ENCODE measurements around the gene SPAG16.

SPAG16 gene

DNA sequence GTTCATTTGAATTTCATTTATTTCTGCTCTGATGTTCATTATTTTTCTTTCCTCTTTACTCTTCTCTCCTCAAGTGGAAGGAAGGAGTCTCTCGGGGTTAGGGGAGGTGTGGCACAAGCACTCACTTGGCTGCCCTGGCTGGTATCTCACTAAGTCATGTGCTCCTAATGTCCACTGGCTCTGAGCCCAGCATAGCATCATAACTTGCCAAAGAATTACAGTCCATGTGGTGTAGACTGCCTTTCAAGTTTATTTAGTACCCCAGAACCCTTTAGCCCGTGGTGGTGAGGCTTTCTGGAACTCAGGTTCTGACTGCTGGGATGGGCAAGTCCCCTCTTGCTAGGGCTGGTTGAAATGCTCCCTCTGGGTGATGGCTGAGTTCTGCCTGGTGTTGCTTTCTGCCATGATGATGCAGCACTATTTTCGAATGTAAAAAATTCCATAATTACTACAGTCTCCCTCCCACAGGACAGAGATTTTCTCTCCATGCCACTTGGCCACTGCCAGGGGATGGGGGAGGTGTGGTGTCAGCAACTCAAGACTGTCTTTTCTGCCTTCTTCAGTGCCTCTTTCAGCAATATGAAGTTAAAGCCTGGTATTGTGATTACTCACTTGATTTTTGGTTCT, 22.2 kb downstream of the SPAG16 start:
- no peak overlapping the region for H3K4me3 ChIP-seq (ENCODE audit: low read depth, low read length)
- TF ChIP-seq, protein P1, sequence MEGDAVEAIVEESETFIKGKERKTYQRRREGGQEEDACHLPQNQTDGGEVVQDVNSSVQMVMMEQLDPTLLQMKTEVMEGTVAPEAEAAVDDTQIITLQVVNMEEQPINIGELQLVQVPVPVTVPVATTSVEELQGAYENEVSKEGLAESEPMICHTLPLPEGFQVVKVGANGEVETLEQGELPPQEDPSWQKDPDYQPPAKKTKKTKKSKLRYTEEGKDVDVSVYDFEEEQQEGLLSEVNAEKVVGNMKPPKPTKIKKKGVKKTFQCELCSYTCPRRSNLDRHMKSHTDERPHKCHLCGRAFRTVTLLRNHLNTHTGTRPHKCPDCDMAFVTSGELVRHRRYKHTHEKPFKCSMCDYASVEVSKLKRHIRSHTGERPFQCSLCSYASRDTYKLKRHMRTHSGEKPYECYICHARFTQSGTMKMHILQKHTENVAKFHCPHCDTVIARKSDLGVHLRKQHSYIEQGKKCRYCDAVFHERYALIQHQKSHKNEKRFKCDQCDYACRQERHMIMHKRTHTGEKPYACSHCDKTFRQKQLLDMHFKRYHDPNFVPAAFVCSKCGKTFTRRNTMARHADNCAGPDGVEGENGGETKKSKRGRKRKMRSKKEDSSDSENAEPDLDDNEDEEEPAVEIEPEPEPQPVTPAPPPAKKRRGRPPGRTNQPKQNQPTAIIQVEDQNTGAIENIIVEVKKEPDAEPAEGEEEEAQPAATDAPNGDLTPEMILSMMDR (IDR thresholded peaks at IDR 0.05; ENCODE audit: control insufficient read depth, extremely low read depth, insufficient read depth), result no peak
- DNase-seq (ENCODE audit: low read depth), result peak; percentile 8

DNA sequence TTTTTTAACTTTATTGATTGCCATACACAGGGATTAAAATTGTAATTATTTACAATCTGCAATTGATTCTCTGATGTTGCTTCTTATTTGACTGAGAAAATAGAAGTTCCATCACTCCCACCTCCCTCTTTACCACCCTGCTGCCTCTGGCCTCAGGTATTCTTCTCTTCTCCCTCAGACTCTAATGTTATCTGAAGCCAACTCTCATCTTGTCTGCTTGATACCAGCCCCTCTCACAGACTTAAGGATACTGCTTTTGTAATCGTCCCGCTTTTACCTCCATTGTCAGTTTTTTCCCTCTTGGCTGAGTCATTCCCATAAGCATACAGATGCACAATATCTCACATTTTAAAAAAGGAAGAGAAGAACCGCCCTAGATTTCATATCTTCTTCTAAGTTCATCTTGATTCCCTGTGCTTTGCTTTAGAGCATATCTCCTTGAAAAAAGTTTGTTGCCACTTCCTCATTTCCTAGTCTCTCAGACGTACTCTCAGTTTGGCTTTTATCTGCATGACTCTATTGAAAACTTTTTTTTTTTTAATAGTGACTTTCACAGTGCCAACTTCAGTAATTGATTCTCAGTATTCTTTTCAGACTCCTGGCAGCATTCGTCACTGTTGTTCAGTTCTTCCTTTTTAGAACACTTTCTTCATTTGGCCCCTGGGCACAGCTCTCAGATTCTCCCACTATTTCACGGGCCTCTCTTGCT, 31.1 kb downstream of the SPAG16 start:
- DNase-seq (ENCODE audit: low read depth), result no peak
- TF ChIP-seq, protein P1 (IDR thresholded peaks at IDR 0.05; ENCODE audit: control insufficient read depth, extremely low read depth, insufficient read depth), result no peak
- no peak overlapping the region for H3K4me3 ChIP-seq (ENCODE audit: low read depth, low read length)

DNA sequence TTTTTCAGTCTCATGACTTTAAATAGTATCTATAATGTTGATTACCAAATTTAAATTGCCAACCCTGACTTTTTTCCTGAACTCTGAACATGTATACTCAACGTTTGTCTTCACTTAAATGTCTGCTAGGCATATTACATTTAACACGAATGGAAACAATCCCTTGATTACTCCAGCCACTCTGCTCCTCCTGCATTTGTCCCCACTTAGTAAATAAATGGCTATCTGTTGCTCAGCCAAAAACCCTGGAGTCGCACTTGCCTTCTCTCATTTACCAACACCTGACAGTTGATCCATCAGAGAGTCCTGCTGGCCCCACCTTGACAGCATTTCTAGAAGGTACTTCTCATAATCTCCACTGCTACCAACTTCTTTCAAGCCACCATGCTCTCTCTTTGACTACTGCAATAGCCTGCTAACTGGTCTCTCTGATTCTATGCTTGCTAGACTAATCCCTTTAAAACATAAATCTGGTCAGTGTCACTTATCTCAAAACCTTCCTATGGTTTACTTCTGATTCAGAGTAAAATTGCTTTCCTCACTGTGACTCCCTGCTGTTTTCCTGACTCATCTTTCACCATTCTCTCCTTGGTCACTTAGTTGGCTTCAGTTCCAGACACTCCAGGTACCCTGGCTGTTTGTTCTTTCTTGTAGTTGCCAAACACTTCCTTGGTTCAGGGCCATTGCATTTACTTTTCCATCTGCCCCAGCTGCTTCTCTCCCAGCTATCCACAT, 31.9 kb downstream of the SPAG16 start:
- peak; percentile 91 for DNase-seq (ENCODE audit: low read depth)
- TF ChIP-seq, protein P1 (IDR thresholded peaks at IDR 0.05; ENCODE audit: control insufficient read depth, extremely low read depth, insufficient read depth), result no peak

GRCh38 chr2:213317929-213318328, 33.7 kb downstream of the SPAG16 start:
- no peak for DNase-seq (ENCODE audit: low read depth)
- TF ChIP-seq, protein P1 (IDR thresholded peaks at IDR 0.05; ENCODE audit: control insufficient read depth, extremely low read depth, insufficient read depth), result no peak
- H3K4me3 ChIP-seq (ENCODE audit: low read depth, low read length), result no peak overlapping the region

More for the DNA sequence above, 31.9 kb downstream of the SPAG16 start:
- H3K4me3 ChIP-seq (ENCODE audit: low read depth, low read length), result no peak overlapping the region

- TF ChIP-seq, protein P1 (IDR thresholded peaks at IDR 0.05; ENCODE audit: control insufficient read depth, extremely low read depth, insufficient read depth), result no peak
- H3K4me3 ChIP-seq (ENCODE audit: low read depth, low read length), result no peak overlapping the region
- DNase-seq (ENCODE audit: low read depth), result no peak
Observed at GRCh38 chr2:213320604-213321003, 36.3 kb downstream of the SPAG16 start.

DNA sequence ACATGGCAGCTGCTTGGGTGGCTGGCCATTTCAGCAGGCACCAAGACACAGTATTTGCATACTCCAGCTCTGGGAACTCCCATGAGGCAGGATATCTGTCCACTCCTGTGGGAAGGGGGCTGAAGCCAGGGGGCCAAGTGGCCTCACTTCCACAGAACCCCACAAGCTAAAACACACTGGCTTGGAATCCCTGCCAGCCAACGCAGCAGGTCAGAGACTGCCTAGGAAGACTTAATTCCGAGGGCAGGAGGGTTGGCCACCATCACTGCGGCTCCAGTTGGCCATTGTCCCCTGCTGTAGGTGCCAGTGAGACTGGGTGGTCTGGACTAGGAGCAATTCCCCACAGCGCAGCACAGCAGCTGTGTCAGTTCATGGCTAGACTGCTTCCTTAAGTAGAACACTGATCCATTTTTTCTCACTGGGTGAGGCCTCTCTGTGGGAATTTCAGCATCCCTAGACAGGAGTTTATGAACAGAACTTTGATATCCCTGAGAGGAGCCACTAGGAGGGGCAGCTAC, 52.0 kb downstream of the SPAG16 start:
- DNase-seq (ENCODE audit: low read depth), result no peak
- no peak overlapping the region for H3K4me3 ChIP-seq (ENCODE audit: low read depth, low read length)
- TF ChIP-seq, protein P1 (IDR thresholded peaks at IDR 0.05; ENCODE audit: control insufficient read depth, extremely low read depth, insufficient read depth), result no peak

Measured in LNCaP clone FGC (cell line).